Jurkat, Clone E6-1 (cell line): ENCODE data around the gene ZNF319. TPM values are rescaled to one million over a fixed set of nuclear protein-coding genes. Genes with fewer than 3 reads are reported as not detected.

Experiments
- DNase-seq: peaks from one replicate; pipeline ENCODE4 v3.0.0-alpha.2; 2011; ENCODE audit warnings: low read depth, low spot score
- H3K4me3 ChIP-seq: 2 replicates; pipeline ENCODE4 v1.5.1; 2011; ENCODE audit warnings: mild to moderate bottlenecking, low read length, control low read depth, moderate library complexity
- polyA plus RNA-seq: library from polyadenylated mRNA; unstranded; fragments of >200 nt; gene quantifications from one replicate; pipeline ENCODE4 v1.2.1, GENCODE V29; 2012; ENCODE audit warnings: missing spikeins; ENCODE audit not compliant: insufficient read length, insufficient read depth

The ZNF319 gene
- 9.2 TPM for polyA plus RNA-seq

DNA sequence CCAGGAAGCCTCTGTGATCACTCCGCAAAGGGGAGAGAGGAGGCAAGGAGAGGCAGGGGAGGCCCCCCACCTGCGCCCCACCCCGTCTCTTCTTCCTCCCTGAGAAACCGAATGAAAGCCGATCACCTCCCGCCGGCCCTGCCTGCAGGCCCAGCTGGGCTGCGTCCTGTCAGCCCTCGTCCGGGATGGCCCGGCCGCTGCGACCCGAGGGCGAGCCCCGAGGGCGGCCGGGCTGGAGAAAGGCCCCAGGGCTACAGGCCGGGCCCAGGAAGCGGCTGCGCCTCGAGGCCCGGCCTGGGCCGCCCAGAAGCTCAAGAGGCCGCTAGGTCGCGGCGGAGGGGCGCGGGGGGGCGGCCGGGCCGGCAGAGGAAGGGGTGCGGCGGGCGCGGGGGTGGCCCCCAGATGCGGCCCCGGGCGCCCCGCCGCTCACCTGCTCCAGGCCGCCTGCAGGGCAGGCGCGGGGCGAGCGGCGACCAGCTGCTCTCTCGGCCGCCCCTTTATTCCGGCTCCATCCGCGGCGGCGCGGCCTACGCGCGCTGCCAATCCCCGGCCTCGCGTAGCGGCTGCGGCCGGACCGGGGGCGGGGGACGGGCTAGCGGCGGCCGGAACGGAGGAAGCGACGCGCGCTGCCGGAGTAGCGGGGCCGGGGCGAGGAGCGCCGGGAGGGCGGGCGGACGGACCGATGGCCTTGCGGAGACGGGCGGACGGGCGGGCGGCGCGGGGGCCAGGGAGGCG is at the start of gene ZNF319:
Gene ZNF319, minus strand, starts transcription at position 702 of the 735 bp plus-strand sequence. CDS start 2,407 bp downstream, outside the sequence.
- peak within 1 kb of the TSS; percentile 79 for H3K4me3 ChIP-seq
- no peak for DNase-seq

DNA sequence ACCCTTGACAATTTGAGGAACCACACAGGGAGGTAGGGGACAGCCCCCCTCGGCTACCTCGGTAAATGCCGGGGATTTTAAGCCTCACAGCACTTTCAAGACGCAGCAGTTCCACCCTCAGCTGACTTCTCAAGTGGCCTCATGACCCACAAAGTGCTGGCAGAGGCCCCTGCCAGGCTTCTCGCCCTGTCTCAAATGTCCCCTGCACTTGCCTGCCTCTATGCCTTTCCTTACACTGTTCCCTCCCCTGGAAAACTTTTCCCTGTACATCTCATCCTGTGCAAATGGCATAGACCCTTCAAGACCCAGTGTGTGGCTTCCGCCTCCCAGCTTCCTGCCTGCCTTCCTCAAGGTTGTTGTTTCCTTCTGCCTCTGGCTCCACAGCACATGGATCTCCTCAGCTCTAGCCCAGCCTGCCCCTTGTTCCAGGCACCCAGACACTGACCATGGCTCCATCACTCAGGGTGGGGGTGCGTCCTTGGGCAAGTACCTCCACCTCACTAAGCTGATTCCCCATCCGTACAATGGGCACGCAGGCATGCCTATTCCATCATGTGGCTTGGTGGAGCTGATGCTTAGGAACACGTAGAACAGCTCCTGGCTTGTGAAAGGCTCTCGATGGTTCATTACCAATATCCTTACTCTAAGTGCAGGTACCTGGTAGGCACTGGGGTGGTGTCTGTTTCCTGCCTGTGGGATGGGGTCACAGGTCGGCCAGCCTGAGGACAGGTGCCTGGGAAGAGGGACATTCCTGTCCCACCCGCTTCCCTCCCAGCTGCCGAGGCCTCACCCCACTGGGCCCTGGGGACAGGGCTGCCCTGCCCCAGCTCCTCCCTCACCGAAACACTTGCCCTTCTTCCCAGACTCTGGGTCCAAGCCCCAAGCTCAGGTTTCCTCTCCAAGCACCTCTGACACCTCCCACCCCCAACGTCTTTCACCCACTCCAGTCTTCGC is 49.0 kb upstream of the ZNF319 start:
- no peak for DNase-seq

DNA sequence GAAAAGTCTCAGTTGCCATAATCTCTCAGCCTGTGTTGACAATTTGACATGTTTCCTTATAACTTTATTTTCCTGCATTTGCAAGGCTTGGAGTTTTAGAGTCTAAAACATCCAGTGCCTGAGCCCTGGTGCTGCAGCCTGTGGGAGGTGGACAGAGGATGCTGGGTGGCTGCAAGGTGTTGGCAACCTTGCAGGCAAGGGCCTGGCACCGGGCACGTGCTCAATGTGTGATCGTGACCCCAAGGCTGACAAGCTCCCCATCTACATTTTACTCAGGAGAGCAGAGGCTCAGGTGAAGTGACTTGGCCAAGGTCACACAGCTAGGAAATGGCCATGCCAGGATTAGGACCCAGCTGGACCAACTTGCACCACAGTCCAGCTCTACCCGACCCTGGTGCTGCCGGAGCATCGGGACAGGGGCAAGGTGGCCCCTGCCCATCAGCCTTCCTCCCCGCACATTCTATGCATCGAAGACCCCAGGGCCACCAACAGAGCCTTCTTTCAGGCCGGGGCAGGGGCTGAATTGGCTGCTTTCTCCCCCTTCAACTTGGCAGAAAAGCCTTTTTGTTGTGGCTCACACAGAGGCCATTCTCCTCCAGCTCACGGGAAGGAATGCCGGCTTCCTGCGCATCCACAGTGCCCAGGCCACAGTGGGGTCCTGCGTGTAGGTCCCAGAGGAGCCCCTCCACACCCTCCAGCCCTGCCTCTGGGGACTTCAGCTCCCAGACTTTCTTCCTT is 48.2 kb upstream of the ZNF319 start:
- H3K4me3 ChIP-seq, result no peak overlapping the region
- no peak for DNase-seq

More for the DNA sequence above, 49.0 kb upstream of the ZNF319 start:
- H3K4me3 ChIP-seq, result no peak overlapping the region

DNA sequence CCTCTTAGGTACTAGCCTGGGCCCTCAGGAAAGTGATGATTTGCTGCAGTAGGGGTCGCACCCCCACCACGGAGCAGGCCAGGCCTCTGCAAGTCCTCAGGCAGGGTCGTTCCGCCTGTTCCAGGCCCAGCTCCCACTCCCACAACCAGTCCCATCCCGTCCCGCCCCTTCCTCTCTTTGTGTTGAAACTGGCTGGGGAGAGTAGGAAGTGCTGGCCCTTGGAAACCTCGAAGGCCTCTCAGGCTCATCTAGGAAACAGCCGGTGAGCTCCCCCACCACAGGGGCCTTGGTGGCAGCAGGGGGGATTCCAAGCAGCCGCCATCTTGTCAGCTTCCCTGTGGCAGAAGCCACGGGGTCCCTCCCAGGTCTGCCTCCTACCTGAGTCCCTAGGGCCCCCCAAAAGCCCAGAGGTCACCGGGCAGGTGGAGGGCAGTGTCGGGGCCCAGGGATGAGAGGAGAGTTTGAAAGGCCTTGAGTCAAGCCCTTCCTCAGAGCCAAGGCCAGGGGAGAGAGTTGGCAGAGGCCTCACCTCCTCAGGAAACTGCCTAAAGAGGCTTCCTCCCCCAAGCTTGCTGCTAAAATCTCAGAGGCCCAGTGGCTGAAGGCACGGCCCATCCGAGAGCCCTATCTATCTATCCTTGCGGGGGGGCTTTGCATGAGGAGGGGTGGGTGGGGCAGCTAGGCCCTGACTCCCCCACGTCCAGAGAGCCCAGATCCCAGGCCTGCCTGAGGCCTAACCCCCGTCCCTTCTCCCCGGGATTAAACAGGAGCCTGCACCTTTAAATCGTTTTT is 47.3 kb upstream of the ZNF319 start:
- no peak overlapping the region for H3K4me3 ChIP-seq
- no peak for DNase-seq

DNA sequence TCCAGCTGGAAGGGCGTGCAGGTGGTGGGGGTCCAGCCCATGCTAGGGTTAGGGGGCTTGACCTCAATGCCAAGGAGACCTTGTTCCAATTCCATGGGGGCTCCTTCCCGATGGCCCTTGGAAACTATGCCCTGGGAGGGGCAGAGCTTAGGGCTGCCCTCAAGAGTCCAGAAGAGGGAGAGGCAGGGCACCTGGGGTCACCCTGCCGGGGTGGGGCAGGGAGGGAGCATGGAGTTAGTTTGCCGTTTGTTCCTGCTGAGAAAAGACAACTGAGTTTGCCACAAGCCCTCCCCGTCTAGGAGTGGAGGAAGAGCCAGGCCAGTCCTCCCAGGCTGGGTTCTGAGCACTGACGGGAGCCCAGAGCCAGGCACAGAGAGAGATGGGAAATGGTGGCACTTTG is 46.5 kb upstream of the ZNF319 start:
- H3K4me3 ChIP-seq, result no peak overlapping the region
- DNase-seq, result no peak

DNA sequence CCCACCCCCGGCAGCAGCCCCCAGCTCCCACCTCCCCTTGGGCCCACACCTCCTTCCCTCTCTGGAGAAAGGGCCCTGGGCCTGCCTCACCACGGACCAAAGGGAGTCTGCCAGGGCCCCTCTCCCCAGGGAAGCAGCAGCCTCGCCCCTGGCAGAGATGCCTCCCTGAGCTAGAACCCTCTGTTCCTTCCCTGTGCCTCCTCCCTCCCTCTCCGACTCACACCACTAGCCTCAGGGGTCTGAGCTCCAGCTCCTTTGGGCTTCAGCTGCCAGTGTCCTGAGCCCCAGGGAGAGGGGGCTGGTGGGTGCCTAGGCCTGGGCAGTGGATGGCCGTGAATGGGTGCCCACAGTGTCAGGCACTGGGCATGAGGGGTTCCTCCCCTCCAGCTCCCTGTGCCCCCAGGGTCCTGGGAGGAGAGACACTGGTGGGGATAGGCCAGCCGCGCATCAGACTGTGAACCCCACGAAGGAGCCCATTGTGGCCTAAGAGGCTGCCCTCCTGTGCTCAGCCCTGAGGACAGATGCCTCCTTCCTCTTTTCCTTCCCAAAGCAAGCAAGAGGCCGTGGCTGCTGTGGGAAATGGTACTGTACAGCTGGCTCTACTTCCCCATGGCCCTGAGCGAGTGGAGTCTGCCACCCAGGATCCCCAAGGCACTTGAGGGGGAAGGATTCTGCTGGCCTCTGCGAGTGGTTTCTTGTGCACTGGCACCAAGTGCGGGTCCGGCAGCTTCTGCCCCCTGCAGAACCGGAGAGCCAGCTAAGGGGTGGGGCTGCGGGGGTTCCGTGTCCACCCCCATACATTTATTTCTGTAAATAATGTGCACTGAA is 45.8 kb upstream of the ZNF319 start:
- no peak overlapping the region for H3K4me3 ChIP-seq
- no peak for DNase-seq

DNA sequence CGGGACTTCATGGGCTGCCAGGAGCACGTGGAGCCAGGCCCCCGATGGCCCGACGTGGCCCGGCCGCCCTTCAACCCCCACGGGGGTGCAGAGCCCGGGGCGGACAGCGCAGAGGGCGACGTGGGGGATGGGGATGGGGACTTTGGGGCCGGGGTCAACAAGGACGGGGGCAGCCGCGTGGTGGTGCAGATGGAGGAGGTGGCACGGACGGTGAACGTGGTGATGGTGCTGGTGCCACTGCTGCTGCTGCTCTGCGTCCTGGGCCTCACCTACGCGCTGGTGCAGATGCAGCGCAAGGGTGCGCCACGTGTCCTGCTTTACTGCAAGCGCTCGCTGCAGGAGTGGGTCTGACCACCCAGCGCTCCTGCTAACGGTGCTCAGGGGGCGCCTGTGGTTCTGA is 44.6 kb upstream of the ZNF319 start:
- no peak for DNase-seq
- no peak overlapping the region for H3K4me3 ChIP-seq

DNA sequence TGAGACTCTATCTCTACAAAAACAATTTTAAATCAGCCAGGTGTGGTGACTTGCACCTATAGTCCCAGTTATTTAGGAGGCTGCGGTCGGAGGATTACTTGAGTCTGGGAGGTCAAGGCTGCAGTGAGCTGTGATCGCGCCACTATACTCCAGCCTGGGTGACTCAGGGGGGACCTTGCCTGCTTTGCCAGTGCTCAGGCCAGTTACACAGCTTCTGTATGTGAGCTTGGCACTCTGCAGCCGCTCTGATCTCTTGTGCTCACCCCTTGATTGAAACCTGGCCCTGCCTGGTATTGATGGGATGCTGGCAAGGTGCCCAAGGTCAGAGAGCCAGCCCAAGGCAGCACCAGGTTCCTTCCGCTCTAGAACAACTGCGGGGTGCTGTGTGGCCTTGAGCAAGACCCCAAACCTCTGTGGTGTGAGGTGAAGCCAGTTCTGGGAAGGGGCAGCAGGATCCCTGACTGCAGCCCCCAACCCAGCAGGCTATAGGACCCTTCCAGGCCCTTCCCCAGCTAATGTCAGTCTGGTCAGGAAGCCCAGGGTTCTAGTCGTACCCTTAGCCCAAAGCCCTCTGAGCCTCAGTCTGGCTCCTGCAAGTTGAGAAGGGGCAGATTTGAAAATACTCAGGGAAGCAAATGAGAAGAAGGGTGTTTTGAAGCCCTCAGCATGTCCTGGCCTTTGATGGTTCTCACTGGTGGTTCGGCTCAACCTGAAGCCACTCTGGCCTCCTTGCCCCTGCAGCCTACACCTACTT is 44.0 kb upstream of the ZNF319 start:
- H3K4me3 ChIP-seq, result no peak overlapping the region
- no peak for DNase-seq

DNA sequence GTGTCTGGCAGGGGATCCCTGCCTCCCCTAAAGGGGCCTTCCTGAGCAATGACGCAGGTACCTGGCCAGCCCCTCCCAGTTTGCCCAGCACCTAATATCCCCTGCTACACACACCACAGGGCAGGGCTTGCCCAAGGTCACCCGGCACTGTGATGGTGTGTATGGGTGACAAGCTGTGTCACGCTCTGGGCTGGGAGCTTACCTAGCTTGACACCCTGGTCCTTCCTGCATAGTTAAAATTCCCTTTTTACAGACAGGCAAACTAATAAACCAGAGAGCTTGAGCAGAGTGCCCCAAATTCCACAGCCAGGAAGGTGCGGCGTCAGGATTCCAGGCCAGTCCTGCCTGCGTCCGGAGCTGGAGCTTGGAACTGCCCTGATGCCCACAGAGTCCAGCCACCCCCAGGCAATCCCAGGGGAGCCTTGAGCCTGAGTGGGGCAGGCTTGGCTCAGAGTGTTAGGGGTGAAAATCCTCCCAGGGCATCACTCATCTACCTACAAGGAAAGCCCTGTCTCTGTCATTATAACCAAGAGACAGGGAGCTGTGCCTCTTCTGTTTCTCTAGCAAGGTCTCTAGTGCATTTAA is 43.2 kb upstream of the ZNF319 start:
- DNase-seq, result no peak
- H3K4me3 ChIP-seq, result no peak overlapping the region

DNA sequence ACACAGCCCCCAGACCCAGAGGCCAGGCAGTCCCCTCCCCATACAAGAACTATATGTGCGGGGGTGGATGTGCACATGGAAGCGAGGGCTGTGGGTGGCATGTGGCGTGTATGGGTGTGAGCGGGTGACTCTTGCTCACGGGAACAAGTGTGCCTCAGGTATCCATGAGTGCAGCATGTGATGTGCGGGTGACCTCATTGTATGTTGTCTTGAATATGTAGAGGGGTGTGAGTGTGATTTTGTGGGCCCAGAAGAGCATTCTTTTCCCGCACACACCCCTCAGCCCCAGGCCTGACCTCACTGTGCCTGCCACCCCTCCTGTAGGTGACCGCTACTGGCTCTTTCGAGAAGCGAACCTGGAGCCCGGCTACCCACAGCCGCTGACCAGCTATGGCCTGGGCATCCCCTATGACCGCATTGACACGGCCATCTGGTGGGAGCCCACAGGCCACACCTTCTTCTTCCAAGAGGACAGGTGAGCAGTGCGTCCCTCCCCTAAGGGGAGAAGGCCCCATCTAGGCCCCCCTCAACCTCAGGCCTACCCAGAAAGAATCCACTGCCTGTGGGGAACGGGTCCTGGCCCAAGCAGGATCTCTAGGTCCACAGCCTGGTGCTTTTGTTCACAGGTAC is 42.5 kb upstream of the ZNF319 start:
- H3K4me3 ChIP-seq, result no peak overlapping the region
- DNase-seq, result no peak

DNA sequence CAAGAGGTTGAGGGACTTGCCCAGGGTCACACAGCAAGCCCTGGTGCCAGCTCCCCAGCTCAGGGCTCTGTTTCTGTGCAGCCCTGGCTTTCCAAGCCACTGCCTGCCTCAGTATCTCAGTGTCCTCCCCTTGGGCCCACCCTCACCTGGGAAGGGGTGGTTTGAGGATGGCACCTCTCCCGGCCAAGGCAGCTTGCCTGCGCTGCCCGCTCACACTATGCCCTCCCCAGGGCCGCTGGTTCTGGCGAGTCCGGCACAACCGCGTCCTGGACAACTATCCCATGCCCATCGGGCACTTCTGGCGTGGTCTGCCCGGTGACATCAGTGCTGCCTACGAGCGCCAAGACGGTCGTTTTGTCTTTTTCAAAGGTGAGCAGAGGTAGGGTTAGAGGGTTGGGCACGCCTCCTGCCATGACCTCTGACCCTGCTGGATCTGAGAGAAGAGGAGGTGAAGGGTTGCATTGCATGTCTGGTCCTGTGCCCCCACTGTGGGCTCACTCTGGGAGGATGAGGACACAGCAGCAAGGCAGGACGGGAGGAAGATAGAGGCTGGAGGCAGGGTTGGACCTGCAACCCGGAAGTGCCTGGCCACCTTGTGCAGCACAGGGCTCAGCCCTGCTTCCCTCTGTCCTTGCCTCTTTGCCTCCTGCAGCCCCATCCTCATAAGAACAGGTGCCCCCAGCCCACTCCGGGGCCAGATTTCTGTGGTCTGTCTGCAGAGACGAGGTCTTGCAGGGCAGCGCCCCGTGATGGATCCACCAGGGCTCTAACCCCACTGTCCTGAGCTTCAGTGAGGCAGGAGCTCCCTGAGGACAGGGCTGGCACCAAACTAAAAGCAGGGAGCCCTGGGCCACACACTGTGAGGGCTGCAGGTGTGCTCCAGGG is 41.8 kb upstream of the ZNF319 start:
- DNase-seq, result no peak
- no peak overlapping the region for H3K4me3 ChIP-seq

DNA sequence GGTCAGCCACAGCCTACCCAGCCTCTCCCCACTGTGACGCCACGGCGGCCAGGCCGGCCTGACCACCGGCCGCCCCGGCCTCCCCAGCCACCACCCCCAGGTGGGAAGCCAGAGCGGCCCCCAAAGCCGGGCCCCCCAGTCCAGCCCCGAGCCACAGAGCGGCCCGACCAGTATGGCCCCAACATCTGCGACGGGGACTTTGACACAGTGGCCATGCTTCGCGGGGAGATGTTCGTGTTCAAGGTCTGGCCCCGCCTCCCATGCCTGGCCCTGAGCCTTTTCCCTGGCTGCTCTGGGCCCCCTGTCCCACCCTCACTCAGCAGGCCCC is 41.1 kb upstream of the ZNF319 start:
- H3K4me3 ChIP-seq, result no peak overlapping the region
- DNase-seq, result no peak

DNA sequence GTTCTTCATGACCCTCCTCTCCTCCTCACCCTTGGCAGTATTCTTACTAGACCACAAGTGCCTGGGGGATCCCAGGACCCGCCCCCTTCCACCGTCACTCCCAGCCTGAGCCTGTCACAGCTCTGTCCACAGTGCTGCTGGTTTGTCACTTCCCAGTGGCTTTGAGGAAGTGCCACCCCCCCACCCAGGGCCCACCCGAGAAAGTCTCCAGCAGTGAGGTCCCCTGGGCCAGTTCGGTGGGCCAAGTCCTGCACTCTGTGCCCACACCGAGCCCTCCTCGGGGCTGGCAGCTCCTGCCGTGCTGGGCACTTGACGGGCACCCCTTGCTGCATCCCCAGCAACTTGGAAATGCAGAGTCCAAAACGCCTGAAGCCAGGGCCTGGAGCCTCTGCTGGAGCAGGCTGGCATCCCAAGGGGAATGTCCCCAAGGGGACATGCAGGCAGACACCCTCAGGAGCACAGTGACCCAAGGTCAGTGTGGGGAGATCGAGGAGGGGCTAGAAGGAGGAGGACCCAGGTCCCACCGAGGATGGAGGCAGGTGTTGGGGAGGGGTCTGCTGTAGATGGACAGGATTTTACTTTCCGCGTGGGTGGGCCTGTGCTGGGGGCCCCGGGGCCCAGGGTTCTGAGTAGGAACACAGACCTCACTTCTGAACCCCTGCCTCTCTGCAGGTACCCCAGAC is 40.6 kb upstream of the ZNF319 start:
- DNase-seq, result no peak
- H3K4me3 ChIP-seq, result no peak overlapping the region

DNA sequence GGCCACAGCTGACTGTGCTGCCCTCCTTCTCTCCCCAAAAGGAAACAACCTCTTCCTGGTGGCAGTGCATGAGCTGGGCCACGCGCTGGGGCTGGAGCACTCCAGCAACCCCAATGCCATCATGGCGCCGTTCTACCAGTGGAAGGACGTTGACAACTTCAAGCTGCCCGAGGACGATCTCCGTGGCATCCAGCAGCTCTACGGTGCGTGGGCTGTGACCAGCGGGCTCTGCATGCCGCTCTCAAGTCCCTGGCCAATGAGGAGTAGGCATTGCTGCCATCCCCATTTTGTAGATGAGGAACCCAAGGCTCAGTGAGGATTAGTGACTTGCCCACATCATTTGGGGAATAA is 40.0 kb upstream of the ZNF319 start:
- no peak overlapping the region for H3K4me3 ChIP-seq
- DNase-seq, result no peak

DNA sequence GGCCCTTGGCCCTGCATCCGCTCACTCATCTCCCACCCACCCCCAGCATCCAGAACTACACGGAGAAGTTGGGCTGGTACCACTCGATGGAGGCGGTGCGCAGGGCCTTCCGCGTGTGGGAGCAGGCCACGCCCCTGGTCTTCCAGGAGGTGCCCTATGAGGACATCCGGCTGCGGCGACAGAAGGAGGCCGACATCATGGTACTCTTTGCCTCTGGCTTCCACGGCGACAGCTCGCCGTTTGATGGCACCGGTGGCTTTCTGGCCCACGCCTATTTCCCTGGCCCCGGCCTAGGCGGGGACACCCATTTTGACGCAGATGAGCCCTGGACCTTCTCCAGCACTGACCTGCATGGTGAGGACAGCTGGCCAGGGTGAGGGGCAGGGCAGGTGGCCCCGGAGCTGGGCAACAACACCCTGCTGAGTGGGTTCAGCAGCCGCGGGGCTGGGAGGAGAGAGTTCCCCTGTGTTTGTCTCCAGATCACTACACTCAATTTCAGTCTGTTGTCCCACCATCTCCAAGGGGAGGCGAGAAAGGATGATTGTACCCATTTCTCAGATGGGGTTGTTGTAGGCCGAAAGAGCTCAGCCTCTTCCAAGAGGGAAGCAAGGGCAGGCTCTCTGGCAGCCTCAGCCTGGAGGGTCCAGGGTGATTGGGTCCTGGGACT is 39.5 kb upstream of the ZNF319 start:
- H3K4me3 ChIP-seq, result no peak overlapping the region
- no peak for DNase-seq
